ENCODE results near the gene PRKCZ.

PRKCZ gene

GRCh38 chr1:2076826-2077225 lies 26.6 kb downstream of the PRKCZ start:
- no CpG with 5 or more reads among the region's 21 CpGs for WGBS (ENCODE audit: insufficient coverage, insufficient read length)
- Histone ChIP-seq H3K4me3 (ENCODE audit: low read length) (no peak overlapping the region), H3K27ac (ENCODE audit: low read length) (no peak overlapping the region), H3K36me3 (ENCODE audit: control insufficient read depth, insufficient read depth, low read length) (peaks cover 4% of the 10 kb centered on the region; the same call in 1 of the 2 replicates), H3K9me3 (ENCODE audit: control insufficient read depth, insufficient read depth, low read length) (peaks cover 2% of the 10 kb centered on the region; the same call in 1 of the 2 replicates), H3K27me3 (ENCODE audit: control insufficient read depth, insufficient read depth, low read length) (no peaks in the 10 kb centered on the region), H3K4me1 (ENCODE audit: control insufficient read depth, insufficient read depth, low read length) (no peaks in the 10 kb centered on the region)
- no peak for DNase-seq (ENCODE audit: low read depth, low spot score)

- Histone ChIP-seq H3K9me3 (ENCODE audit: control insufficient read depth, insufficient read depth, low read length) (peaks cover 2% of the 10 kb centered on the region; the same call in 1 of the 2 replicates), H3K27ac (ENCODE audit: low read length) (no peak overlapping the region), H3K36me3 (ENCODE audit: control insufficient read depth, insufficient read depth, low read length) (peaks cover 4% of the 10 kb centered on the region; the same call in 1 of the 2 replicates), H3K4me3 (ENCODE audit: low read length) (no peak overlapping the region), H3K27me3 (ENCODE audit: control insufficient read depth, insufficient read depth, low read length) (no peaks in the 10 kb centered on the region), H3K4me1 (ENCODE audit: control insufficient read depth, insufficient read depth, low read length) (no peaks in the 10 kb centered on the region)
- no CpG with 5 or more reads among the region's 7 CpGs for WGBS (ENCODE audit: insufficient coverage, insufficient read length)
- no peak for DNase-seq (ENCODE audit: low read depth, low spot score)
Observed at GRCh38 chr1:2078170-2078569, 28.0 kb downstream of the PRKCZ start.

DNA sequence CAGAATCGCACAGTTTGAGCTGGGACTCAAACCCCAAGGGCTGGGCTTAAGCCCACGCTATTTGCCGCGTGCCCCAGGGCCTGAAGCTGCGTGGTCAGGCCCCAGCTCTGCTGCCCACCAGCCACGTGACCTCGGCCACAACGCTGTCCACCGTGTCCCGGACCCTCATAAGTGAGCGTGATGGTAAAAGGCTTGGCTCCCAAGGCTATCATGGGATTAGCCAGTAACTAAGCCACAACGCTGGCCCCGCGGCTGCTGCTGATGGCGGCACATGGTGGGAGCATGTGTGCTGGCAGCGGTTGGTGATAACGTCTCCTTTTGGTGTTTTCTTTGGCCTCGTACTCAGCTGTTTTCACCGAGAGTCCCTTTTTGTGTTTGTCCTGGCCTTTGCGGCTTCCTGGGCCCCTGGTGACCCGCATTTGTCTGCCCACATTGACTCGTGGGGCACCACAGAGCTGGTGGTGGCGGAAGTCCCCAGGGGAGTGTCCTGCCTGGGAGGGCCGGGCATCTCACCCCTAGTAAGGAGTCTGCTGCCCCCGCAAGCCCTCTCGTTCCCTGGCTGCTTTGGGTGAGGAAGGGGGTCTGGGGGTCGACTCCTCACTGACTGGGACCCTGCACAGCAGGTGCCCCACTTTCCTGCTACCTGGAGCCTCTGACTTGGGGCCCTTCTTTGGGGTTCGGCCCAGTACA lies 29.3 kb downstream of the PRKCZ start:
- WGBS (ENCODE audit: insufficient coverage, insufficient read length): no CpG with 5 or more reads among the region's 28 CpGs
- H3K36me3 ChIP-seq (ENCODE audit: control insufficient read depth, insufficient read depth, low read length): no peaks in the 10 kb centered on the region; the same call in 1 of the 2 replicates
- no peaks in the 10 kb centered on the region for H3K27me3 ChIP-seq (ENCODE audit: control insufficient read depth, insufficient read depth, low read length)
- no peak for DNase-seq (ENCODE audit: low read depth, low spot score)
- H3K4me1 ChIP-seq (ENCODE audit: control insufficient read depth, insufficient read depth, low read length): no peaks in the 10 kb centered on the region
- H3K4me3 ChIP-seq (ENCODE audit: low read length): no peak overlapping the region
- peaks cover 2% of the 10 kb centered on the region; the same call in 1 of the 2 replicates for H3K9me3 ChIP-seq (ENCODE audit: control insufficient read depth, insufficient read depth, low read length)
- no peak overlapping the region for H3K27ac ChIP-seq (ENCODE audit: low read length)

DNA sequence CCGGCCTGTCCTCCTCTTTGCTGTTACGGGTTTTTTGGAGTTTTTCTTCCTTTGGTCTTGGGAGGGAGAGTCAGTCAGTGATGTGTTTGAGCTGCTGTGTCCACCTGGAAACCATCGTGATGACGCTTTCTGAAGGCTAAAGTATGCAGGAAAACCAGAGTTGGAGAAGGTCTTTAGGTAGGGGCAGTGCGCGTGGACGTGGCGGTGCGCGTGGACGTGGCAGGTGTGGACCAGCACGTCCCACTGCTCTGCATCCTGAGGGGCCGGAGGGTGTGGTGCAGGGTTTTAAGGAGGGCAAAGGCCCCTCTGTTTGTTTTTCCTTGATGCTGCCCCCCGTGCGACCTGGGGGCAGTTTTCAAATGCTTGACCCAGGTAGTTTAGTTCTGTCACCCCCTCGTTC lies 29.9 kb downstream of the PRKCZ start:
- WGBS (ENCODE audit: insufficient coverage, insufficient read length): no CpG with 5 or more reads among the region's 16 CpGs
- H3K9me3 ChIP-seq (ENCODE audit: control insufficient read depth, insufficient read depth, low read length): peaks cover 2% of the 10 kb centered on the region; the same call in 1 of the 2 replicates
- H3K27me3 ChIP-seq (ENCODE audit: control insufficient read depth, insufficient read depth, low read length): no peaks in the 10 kb centered on the region
- no peak for DNase-seq (ENCODE audit: low read depth, low spot score)
- no peak overlapping the region for H3K27ac ChIP-seq (ENCODE audit: low read length)
- H3K36me3 ChIP-seq (ENCODE audit: control insufficient read depth, insufficient read depth, low read length): no peaks in the 10 kb centered on the region; the same call in 1 of the 2 replicates
- H3K4me1 ChIP-seq (ENCODE audit: control insufficient read depth, insufficient read depth, low read length): no peaks in the 10 kb centered on the region
- no peak overlapping the region for H3K4me3 ChIP-seq (ENCODE audit: low read length)

GRCh38 chr1:2080884-2081283 lies 30.7 kb downstream of the PRKCZ start:
- no peak for DNase-seq (ENCODE audit: low read depth, low spot score)
- no peaks in the 10 kb centered on the region for H3K4me1 ChIP-seq (ENCODE audit: control insufficient read depth, insufficient read depth, low read length)
- H3K9me3 ChIP-seq (ENCODE audit: control insufficient read depth, insufficient read depth, low read length): peaks cover 2% of the 10 kb centered on the region; the same call in 1 of the 2 replicates
- no peak overlapping the region for H3K27ac ChIP-seq (ENCODE audit: low read length)
- no peak overlapping the region for H3K4me3 ChIP-seq (ENCODE audit: low read length)
- H3K27me3 ChIP-seq (ENCODE audit: control insufficient read depth, insufficient read depth, low read length): no peaks in the 10 kb centered on the region
- no peaks in the 10 kb centered on the region; the same call in 1 of the 2 replicates for H3K36me3 ChIP-seq (ENCODE audit: control insufficient read depth, insufficient read depth, low read length)
- WGBS (ENCODE audit: insufficient coverage, insufficient read length): no CpG with 5 or more reads among the region's 20 CpGs

- no peak overlapping the region for H3K4me3 ChIP-seq (ENCODE audit: low read length)
- no CpG with 5 or more reads among the region's 20 CpGs for WGBS (ENCODE audit: insufficient coverage, insufficient read length)
- no peaks in the 10 kb centered on the region for H3K27me3 ChIP-seq (ENCODE audit: control insufficient read depth, insufficient read depth, low read length)
- H3K9me3 ChIP-seq (ENCODE audit: control insufficient read depth, insufficient read depth, low read length): peaks cover 2% of the 10 kb centered on the region; the same call in 1 of the 2 replicates
- H3K36me3 ChIP-seq (ENCODE audit: control insufficient read depth, insufficient read depth, low read length): no peaks in the 10 kb centered on the region; the same call in 1 of the 2 replicates
- no peak overlapping the region for H3K27ac ChIP-seq (ENCODE audit: low read length)
- H3K4me1 ChIP-seq (ENCODE audit: control insufficient read depth, insufficient read depth, low read length): no peaks in the 10 kb centered on the region
- no peak for DNase-seq (ENCODE audit: low read depth, low spot score)
Observed at GRCh38 chr1:2081326-2081885, 31.2 kb downstream of the PRKCZ start.

GRCh38 chr1:2082064-2082463 lies 31.9 kb downstream of the PRKCZ start:
- Histone ChIP-seq H3K27me3 (ENCODE audit: control insufficient read depth, insufficient read depth, low read length) (no peaks in the 10 kb centered on the region), H3K9me3 (ENCODE audit: control insufficient read depth, insufficient read depth, low read length) (peaks cover 2% of the 10 kb centered on the region; the same call in 1 of the 2 replicates), H3K4me1 (ENCODE audit: control insufficient read depth, insufficient read depth, low read length) (no peaks in the 10 kb centered on the region), H3K36me3 (ENCODE audit: control insufficient read depth, insufficient read depth, low read length) (no peaks in the 10 kb centered on the region; the same call in 1 of the 2 replicates), H3K27ac (ENCODE audit: low read length) (no peak overlapping the region), H3K4me3 (ENCODE audit: low read length) (no peak overlapping the region)
- WGBS (ENCODE audit: insufficient coverage, insufficient read length): no CpG with 5 or more reads among the region's 22 CpGs
- no peak for DNase-seq (ENCODE audit: low read depth, low spot score)

DNA sequence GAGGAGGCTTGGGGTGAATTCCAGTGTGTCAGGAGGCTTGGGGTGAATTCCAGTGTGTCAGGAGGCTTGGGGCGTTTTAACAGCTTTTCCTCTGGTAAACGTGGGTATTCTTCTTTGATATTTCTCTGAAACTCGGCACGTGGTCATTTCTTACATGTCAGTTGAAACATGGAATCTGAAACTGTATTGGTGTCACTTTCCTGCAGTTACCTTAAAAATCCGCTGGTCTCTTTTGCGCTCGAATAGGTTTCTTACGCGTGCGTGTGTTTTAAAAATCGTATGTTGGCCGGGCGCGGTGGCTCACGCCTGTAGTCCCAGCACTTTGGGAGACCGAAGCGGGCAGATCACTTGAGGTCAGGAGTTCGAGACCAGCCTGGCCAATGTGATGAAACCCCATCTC lies 33.5 kb downstream of the PRKCZ start:
- no peak overlapping the region for H3K27ac ChIP-seq (ENCODE audit: low read length)
- no peak for DNase-seq (ENCODE audit: low read depth, low spot score)
- no peaks in the 10 kb centered on the region for H3K4me1 ChIP-seq (ENCODE audit: control insufficient read depth, insufficient read depth, low read length)
- H3K27me3 ChIP-seq (ENCODE audit: control insufficient read depth, insufficient read depth, low read length): no peaks in the 10 kb centered on the region
- no CpG with 5 or more reads among the region's 18 CpGs for WGBS (ENCODE audit: insufficient coverage, insufficient read length)
- H3K36me3 ChIP-seq (ENCODE audit: control insufficient read depth, insufficient read depth, low read length): no peaks in the 10 kb centered on the region; the same call in 1 of the 2 replicates
- H3K9me3 ChIP-seq (ENCODE audit: control insufficient read depth, insufficient read depth, low read length): no peaks in the 10 kb centered on the region
- no peak overlapping the region for H3K4me3 ChIP-seq (ENCODE audit: low read length)

GRCh38 chr1:2084306-2084705 lies 34.1 kb downstream of the PRKCZ start:
- Histone ChIP-seq H3K27me3 (ENCODE audit: control insufficient read depth, insufficient read depth, low read length) (no peaks in the 10 kb centered on the region), H3K36me3 (ENCODE audit: control insufficient read depth, insufficient read depth, low read length) (no peaks in the 10 kb centered on the region; the same call in 1 of the 2 replicates), H3K4me1 (ENCODE audit: control insufficient read depth, insufficient read depth, low read length) (no peaks in the 10 kb centered on the region), H3K27ac (ENCODE audit: low read length) (no peak overlapping the region), H3K4me3 (ENCODE audit: low read length) (no peak overlapping the region), H3K9me3 (ENCODE audit: control insufficient read depth, insufficient read depth, low read length) (no peaks in the 10 kb centered on the region)
- DNase-seq (ENCODE audit: low read depth, low spot score): no peak
- WGBS (ENCODE audit: insufficient coverage, insufficient read length): no CpG with 5 or more reads among the region's 20 CpGs

DNA sequence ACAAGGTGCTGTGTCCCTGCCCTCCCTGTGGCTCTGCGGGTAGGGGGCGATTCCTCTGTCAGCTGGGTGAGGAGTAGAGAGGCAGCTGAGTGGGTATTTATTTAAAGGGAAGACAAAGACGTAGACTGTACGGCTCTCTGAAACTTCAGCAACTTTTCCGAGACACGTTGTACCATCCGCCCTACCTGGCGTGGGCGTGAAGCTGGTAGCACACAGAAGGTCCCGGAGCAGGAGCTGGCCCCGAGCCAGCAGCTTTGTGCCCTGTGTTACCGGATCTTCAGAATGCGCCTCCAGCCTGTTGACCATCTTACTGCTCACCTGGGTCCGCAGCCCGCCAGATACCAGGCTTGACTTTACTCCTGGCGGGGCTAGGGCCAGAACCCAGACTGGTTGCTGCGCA lies 34.9 kb downstream of the PRKCZ start:
- Histone ChIP-seq H3K36me3 (ENCODE audit: control insufficient read depth, insufficient read depth, low read length) (no peaks in the 10 kb centered on the region; the same call in 1 of the 2 replicates), H3K9me3 (ENCODE audit: control insufficient read depth, insufficient read depth, low read length) (no peaks in the 10 kb centered on the region), H3K4me1 (ENCODE audit: control insufficient read depth, insufficient read depth, low read length) (no peaks in the 10 kb centered on the region), H3K27ac (ENCODE audit: low read length) (no peak overlapping the region), H3K27me3 (ENCODE audit: control insufficient read depth, insufficient read depth, low read length) (no peaks in the 10 kb centered on the region), H3K4me3 (ENCODE audit: low read length) (no peak overlapping the region)
- DNase-seq (ENCODE audit: low read depth, low spot score): no peak
- no CpG with 5 or more reads among the region's 17 CpGs for WGBS (ENCODE audit: insufficient coverage, insufficient read length)
